ENCODE results near the gene ARL6IP5. TPM values are rescaled to one million over a fixed set of nuclear protein-coding genes. Genes with fewer than 3 reads are reported as not detected.

Gene ARL6IP5
- total RNA-seq, 1 experiment from 2014 or later, result 25.4 TPM

DNA sequence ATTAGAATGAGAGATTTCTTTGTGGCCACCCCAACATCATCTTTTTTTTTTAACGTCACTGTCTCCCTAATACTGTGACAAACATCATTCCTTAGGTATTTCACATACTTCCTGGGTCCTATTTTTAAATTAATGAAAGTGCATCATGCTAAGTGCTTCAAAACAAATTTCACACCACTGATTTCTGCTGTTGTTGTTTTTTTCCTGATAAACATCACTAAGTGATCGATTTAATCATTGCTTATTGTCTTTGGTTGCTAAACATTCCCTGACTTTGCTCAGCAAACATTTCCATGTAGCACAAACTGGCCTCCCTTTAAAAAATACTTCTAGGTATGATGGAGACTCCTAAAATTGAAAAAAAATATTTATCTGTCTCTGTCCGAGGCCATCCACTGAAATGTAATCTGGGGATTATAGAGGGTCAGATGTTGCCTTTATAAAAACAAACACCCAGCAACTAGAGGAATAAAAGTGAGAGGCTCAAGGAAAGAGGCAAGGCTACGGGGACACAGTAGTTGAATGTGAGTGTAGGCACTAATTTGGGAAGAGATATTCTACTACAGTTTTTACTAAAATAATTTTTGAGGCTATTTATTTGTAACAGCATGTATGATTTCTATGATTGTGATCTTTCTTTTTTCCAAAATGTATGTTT, 58.2 kb downstream of the ARL6IP5 start:
- ATAC-seq, result no peak
- Histone ChIP-seq H4K20me1 (ENCODE audit: low read length) (no peaks in the 10 kb centered on the region), H3K36me3 (ENCODE audit: low read depth, low read length) (no peaks in the 10 kb centered on the region), H3K4me2 (ENCODE audit: low read length) (no peak overlapping the region), H3K27me3 (ENCODE audit: low read length) (no peaks in the 10 kb centered on the region), H3K9ac (ENCODE audit: low read length) (no peak overlapping the region), H3F3A (ENCODE audit: low read length, unreplicated experiment) (no peaks in the 10 kb centered on the region), H3K79me2 (ENCODE audit: low read length) (no peaks in the 10 kb centered on the region), H3K4me3 (ENCODE audit: low read length) (no peak overlapping the region), H3K9me2 (replicated peaks; ENCODE audit: low read length) (no peaks in the 10 kb centered on the region), H2AFZ (ENCODE audit: low read length) (no peak overlapping the region), H3K27ac (ENCODE audit: low read length) (no peak overlapping the region), H3K4me1 (ENCODE audit: insufficient read depth, low read length) (no peaks in the 10 kb centered on the region), H3K9me3 (ENCODE audit: low read length) (no peaks in the 10 kb centered on the region)
- POLR2A ChIA-PET (ENCODE audit: unreplicated experiment), result no interaction called here
- intact Hi-C loops (cut with micrococcal nuclease), result no loop called here
- DNase-seq, result no peak
- TF ChIP-seq, protein P1, sequence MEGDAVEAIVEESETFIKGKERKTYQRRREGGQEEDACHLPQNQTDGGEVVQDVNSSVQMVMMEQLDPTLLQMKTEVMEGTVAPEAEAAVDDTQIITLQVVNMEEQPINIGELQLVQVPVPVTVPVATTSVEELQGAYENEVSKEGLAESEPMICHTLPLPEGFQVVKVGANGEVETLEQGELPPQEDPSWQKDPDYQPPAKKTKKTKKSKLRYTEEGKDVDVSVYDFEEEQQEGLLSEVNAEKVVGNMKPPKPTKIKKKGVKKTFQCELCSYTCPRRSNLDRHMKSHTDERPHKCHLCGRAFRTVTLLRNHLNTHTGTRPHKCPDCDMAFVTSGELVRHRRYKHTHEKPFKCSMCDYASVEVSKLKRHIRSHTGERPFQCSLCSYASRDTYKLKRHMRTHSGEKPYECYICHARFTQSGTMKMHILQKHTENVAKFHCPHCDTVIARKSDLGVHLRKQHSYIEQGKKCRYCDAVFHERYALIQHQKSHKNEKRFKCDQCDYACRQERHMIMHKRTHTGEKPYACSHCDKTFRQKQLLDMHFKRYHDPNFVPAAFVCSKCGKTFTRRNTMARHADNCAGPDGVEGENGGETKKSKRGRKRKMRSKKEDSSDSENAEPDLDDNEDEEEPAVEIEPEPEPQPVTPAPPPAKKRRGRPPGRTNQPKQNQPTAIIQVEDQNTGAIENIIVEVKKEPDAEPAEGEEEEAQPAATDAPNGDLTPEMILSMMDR (conservative IDR thresholded peaks at IDR 0.05; ENCODE audit: low read depth, low read length), result no peak
- TF ChIP-seq EZH2 (IDR thresholded peaks at IDR 0.05; ENCODE audit: low read length, unreplicated experiment) (no peak), EZH2phosphoT487 (IDR thresholded peaks at IDR 0.05; ENCODE audit: borderline replicate concordance, low read length) (no peak)
- CTCF ChIA-PET, result no interaction called here
- no TSS peak for BruUV-seq (replicated peaks)

DNA sequence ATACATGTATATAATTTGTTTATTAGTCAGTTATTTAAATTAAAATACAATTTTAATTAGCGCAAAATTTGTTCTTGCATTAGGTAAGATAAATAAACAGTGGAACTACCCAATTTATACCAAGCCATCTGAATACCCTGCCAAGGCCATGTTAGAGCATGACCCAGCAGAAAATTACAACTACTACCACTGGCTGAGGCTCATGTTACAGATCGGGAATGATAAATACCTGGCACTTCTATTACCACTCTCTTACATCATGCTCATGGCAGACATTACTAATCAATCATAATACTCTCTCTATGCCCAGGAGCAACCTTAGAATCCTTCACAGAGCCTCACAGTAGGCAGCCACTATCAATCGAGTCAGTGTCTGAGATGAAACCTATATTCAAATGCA, 58.9 kb downstream of the ARL6IP5 start:
- H3K9me2 ChIP-seq (replicated peaks; ENCODE audit: low read length), result no peaks in the 10 kb centered on the region
- no peaks in the 10 kb centered on the region for H3K9me3 ChIP-seq (ENCODE audit: low read length)
- H3K36me3 ChIP-seq (ENCODE audit: low read depth, low read length), result no peaks in the 10 kb centered on the region
- no peaks in the 10 kb centered on the region for H3F3A ChIP-seq (ENCODE audit: low read length, unreplicated experiment)
- TF ChIP-seq, protein P1 (conservative IDR thresholded peaks at IDR 0.05; ENCODE audit: low read depth, low read length), result no peak
- TF ChIP-seq EZH2 (IDR thresholded peaks at IDR 0.05; ENCODE audit: low read length, unreplicated experiment), result no peak
- no peak for TF ChIP-seq EZH2phosphoT487 (IDR thresholded peaks at IDR 0.05; ENCODE audit: borderline replicate concordance, low read length)
- BruUV-seq (replicated peaks), result no TSS peak
- no peak overlapping the region for H3K4me3 ChIP-seq (ENCODE audit: low read length)
- no peak overlapping the region for H3K27ac ChIP-seq (ENCODE audit: low read length)
- H4K20me1 ChIP-seq (ENCODE audit: low read length), result no peaks in the 10 kb centered on the region
- no peak overlapping the region for H3K9ac ChIP-seq (ENCODE audit: low read length)
- DNase-seq (peak; percentile 36), ATAC-seq (peak; percentile 37; the same call in 1 of the 2 replicates)
- no peaks in the 10 kb centered on the region for H3K27me3 ChIP-seq (ENCODE audit: low read length)
- no peaks in the 10 kb centered on the region for H3K79me2 ChIP-seq (ENCODE audit: low read length)
- CTCF ChIA-PET, result no interaction called here
- no peak overlapping the region for H2AFZ ChIP-seq (ENCODE audit: low read length)
- H3K4me2 ChIP-seq (ENCODE audit: low read length), result no peak overlapping the region
- H3K4me1 ChIP-seq (ENCODE audit: insufficient read depth, low read length), result no peaks in the 10 kb centered on the region
- intact Hi-C loops (cut with micrococcal nuclease), result no loop called here
- POLR2A ChIA-PET (ENCODE audit: unreplicated experiment), result no interaction called here

DNA sequence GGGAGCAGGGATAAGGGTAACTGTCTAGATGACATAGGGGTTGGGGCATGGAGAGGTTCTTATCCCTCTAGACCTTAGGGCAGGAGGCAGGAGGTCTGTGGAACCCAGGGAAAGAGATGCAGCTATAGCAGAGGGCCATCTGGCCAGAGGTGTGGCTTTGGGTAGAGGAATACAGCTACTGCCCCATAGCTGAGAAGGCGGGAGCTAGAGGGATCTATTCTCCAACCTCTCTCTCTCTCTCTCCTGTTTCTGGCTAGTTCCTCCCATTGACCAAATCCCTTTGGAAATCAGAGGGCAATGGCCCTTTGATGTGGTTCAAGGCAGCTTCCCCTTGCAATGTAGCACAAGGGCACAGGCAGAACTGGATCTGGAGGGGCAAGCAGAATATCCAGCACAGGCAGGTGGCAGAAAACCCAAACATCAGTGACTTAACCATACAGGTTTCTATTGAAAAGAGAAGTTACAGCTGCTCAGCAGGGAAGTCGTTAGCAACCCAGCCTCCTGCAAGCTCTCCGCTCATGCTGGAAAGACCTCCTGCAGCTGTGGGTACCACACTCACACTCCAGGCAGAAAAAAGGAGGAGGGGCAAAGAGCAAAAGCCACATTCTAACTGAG, 60.0 kb downstream of the ARL6IP5 start:
- H3K79me2 ChIP-seq (ENCODE audit: low read length), result no peaks in the 10 kb centered on the region
- H3K4me2 ChIP-seq (ENCODE audit: low read length), result no peak overlapping the region
- CTCF ChIA-PET, result no interaction called here
- no TSS peak for BruUV-seq (replicated peaks)
- H3K9ac ChIP-seq (ENCODE audit: low read length), result no peak overlapping the region
- H3F3A ChIP-seq (ENCODE audit: low read length, unreplicated experiment), result no peaks in the 10 kb centered on the region
- no peak overlapping the region for H3K4me3 ChIP-seq (ENCODE audit: low read length)
- no peak overlapping the region for H3K27ac ChIP-seq (ENCODE audit: low read length)
- H3K36me3 ChIP-seq (ENCODE audit: low read depth, low read length), result no peaks in the 10 kb centered on the region
- H3K9me2 ChIP-seq (replicated peaks; ENCODE audit: low read length), result no peaks in the 10 kb centered on the region
- no peaks in the 10 kb centered on the region for H3K27me3 ChIP-seq (ENCODE audit: low read length)
- H3K9me3 ChIP-seq (ENCODE audit: low read length), result no peaks in the 10 kb centered on the region
- DNase-seq (no peak), ATAC-seq (no peak)
- H4K20me1 ChIP-seq (ENCODE audit: low read length), result no peaks in the 10 kb centered on the region
- POLR2A ChIA-PET (ENCODE audit: unreplicated experiment), result no interaction called here
- TF ChIP-seq, protein P1 (conservative IDR thresholded peaks at IDR 0.05; ENCODE audit: low read depth, low read length), result no peak
- TF ChIP-seq EZH2phosphoT487 (IDR thresholded peaks at IDR 0.05; ENCODE audit: borderline replicate concordance, low read length) (no peak), EZH2 (IDR thresholded peaks at IDR 0.05; ENCODE audit: low read length, unreplicated experiment) (no peak)
- intact Hi-C loops (cut with micrococcal nuclease), result no loop called here
- H2AFZ ChIP-seq (ENCODE audit: low read length), result no peak overlapping the region
- no peaks in the 10 kb centered on the region for H3K4me1 ChIP-seq (ENCODE audit: insufficient read depth, low read length)

All from PC-3 (cell line).